ENCODE results near the gene CDH23. TPM values are rescaled to one million over a fixed set of nuclear protein-coding genes. Genes with fewer than 3 reads are reported as not detected.
A peak's percentile ranks its signal among the peaks of the same experiment; 100 is the strongest.

The CDH23 gene
- total RNA-seq, 1 experiment from 2014 or later = 0.02 TPM

GRCh38 chr10:71848325-71849275 is 451.9 kb downstream of the CDH23 start:
- TF ChIP-seq CTCF (IDR thresholded peaks at IDR 0.05; ENCODE audit: unreplicated experiment) = no peak
- intact Hi-C loops (cut with micrococcal nuclease) = no loop called here
- Mint-ChIP-seq H3K27me3 (ENCODE audit: insufficient read depth, unreplicated experiment) (no peaks in the 10 kb centered on the region), H3K27ac (ENCODE audit: low read depth, unreplicated experiment) (no peak overlapping the region), H3K9me3 (ENCODE audit: unreplicated experiment) (no peaks in the 10 kb centered on the region), H3K4me1 (ENCODE audit: insufficient read depth, unreplicated experiment) (peaks cover 48% of the 10 kb centered on the region), H3K36me3 (ENCODE audit: insufficient read depth, unreplicated experiment) (peaks cover 9% of the 10 kb centered on the region), H3K4me3 (ENCODE audit: unreplicated experiment) (peak overlapping the region; percentile 80)
- no TSS peak for BruUV-seq (replicated peaks)
- POLR2A ChIA-PET = interaction anchor here (0.9 to 3.9 kb wide), 4 partner anchors 10 to 26 kb away, joined by 3 to 74 read pairs (median 44); no protein-coding TSS in a partner anchor
- no peak for DNase-seq (ENCODE audit: unreplicated experiment)
- CTCF ChIA-PET = interaction anchor here (0.5 to 0.7 kb wide), 2 partner anchors 35 to 48 kb away, joined by 3 to 4 read pairs; no protein-coding TSS in a partner anchor

GRCh38 chr10:71849461-71849908 is 452.8 kb downstream of the CDH23 start:
- H3K4me3 Mint-ChIP-seq (ENCODE audit: unreplicated experiment) = peak overlapping the region; percentile 80
- peaks cover 9% of the 10 kb centered on the region for H3K36me3 Mint-ChIP-seq (ENCODE audit: insufficient read depth, unreplicated experiment)
- POLR2A ChIA-PET = interaction anchor here (0.6 to 3.9 kb wide), 12 partner anchors 11 to 499 kb away, joined by 3 to 74 read pairs (median 8); partner anchors contain the start of gene CHST3
- TF ChIP-seq CTCF (IDR thresholded peaks at IDR 0.05; ENCODE audit: unreplicated experiment) = no peak
- H3K9me3 Mint-ChIP-seq (ENCODE audit: unreplicated experiment) = no peaks in the 10 kb centered on the region
- H3K27me3 Mint-ChIP-seq (ENCODE audit: insufficient read depth, unreplicated experiment) = no peaks in the 10 kb centered on the region
- BruUV-seq (replicated peaks) = no TSS peak
- intact Hi-C loops (cut with micrococcal nuclease) = no loop called here
- H3K4me1 Mint-ChIP-seq (ENCODE audit: insufficient read depth, unreplicated experiment) = peaks cover 46% of the 10 kb centered on the region
- CTCF ChIA-PET = interaction anchor here (0.6 to 1.9 kb wide), 3 partner anchors 17 to 253 kb away, joined by 3 to 5 read pairs (median 4); no protein-coding TSS in a partner anchor
- peak overlapping the region; percentile 94 for H3K27ac Mint-ChIP-seq (ENCODE audit: low read depth, unreplicated experiment)
- no peak for DNase-seq (ENCODE audit: unreplicated experiment)

- Mint-ChIP-seq H3K27me3 (ENCODE audit: insufficient read depth, unreplicated experiment) (no peaks in the 10 kb centered on the region), H3K4me1 (ENCODE audit: insufficient read depth, unreplicated experiment) (peaks cover 46% of the 10 kb centered on the region), H3K4me3 (ENCODE audit: unreplicated experiment) (peak overlapping the region; percentile 80), H3K9me3 (ENCODE audit: unreplicated experiment) (no peaks in the 10 kb centered on the region), H3K36me3 (ENCODE audit: insufficient read depth, unreplicated experiment) (peaks cover 9% of the 10 kb centered on the region), H3K27ac (ENCODE audit: low read depth, unreplicated experiment) (peak overlapping the region; percentile 94)
- DNase-seq (ENCODE audit: unreplicated experiment) = no peak
- ChIA-PET POLR2A (interaction anchor here (0.5 to 3.9 kb wide), 29 partner anchors 10 to 1618 kb away, joined by 3 to 74 read pairs (median 4); partner anchors contain the start of genes CHST3 and VSIR), CTCF (interaction anchor here (0.6 to 1.9 kb wide), 6 partner anchors 11 to 254 kb away, joined by 3 to 5 read pairs (median 3); no protein-coding TSS in a partner anchor)
- TF ChIP-seq CTCF (IDR thresholded peaks at IDR 0.05; ENCODE audit: unreplicated experiment) = no peak
- intact Hi-C loops (cut with micrococcal nuclease) = no loop called here
- TSS peak; percentile 62 for BruUV-seq (replicated peaks)
These were observed 453.5 kb downstream of the CDH23 start for GRCh38 chr10:71850021-71850742.
